SK-N-SH (cell line): ENCODE results near the gene EVA1A. TPM values are rescaled to one million over a fixed set of nuclear protein-coding genes. Genes with fewer than 3 reads are reported as not detected.

Experiments used
- CTCF ChIA-PET: fragments of 300-600, 350-600 bp; formaldehyde crosslinking; extraction: SDS; loops from one replicate; lab custom pipeline; 2021; lab: Yijun Ruan, JAX
- POLR2A ChIA-PET: fragments of 350-600 bp; sonication (Branson Sonifier 250); formaldehyde crosslinking; extraction: SDS; loops from one replicate; lab custom pipeline; 2020; ENCODE audit warnings: antibody characterized with exemption, inconsistent platforms; lab: Yijun Ruan, JAX
- DNase-seq: peaks from one replicate; pipeline ENCODE4 v3.0.0; 2012
- H2AFZ ChIP-seq: fragments of 200-600 bp; sonication (generic); 2 replicates; pipeline ENCODE4 v1.8.1; 2016; ENCODE audit warnings: antibody characterized with exemption, mild to moderate bottlenecking, low read depth
- H3F3A ChIP-seq: fragments of 200-600 bp; sonication (generic); replicated peaks from 2 replicates; pipeline ENCODE3; 2016; ENCODE audit warnings: antibody characterized with exemption, mild to moderate bottlenecking; ENCODE audit not compliant: insufficient read depth
- H3K27ac ChIP-seq, 2 experiments: fragments of 200-500 bp in 1 of 2; fragments of 200-600 bp in 1 of 2; sonication (Bioruptor generic) in 1 of 2; sonication (generic), shearing (Covaris generic) in 1 of 2; 2 replicates each; pipeline versions ENCODE4 v1.5.1 to v1.6.1; 2014 to 2016; ENCODE audit warnings: low read depth in 2 of 2, inconsistent platforms in 1 of 2, low read length in 1 of 2, mild to moderate bottlenecking in 1 of 2, mixed read lengths in 1 of 2
- H3K27me3 ChIP-seq: fragments of 200-600 bp; sonication (generic), shearing (Covaris generic); 2 replicates; pipeline ENCODE4 v1.6.1; 2016; ENCODE audit warnings: mixed run types; ENCODE audit not compliant: insufficient read depth
- H3K36me3 ChIP-seq, 2 experiments: fragments of 200-500 bp in 1 of 2; fragments of 200-600 bp in 1 of 2; sonication (Bioruptor generic) in 1 of 2; sonication (generic) in 1 of 2; replicated peaks in 1 of 2; 2 replicates each; pipeline versions ENCODE3 to v1.5.1; 2014 to 2016; ENCODE audit warnings: low read length in 1 of 2, mild to moderate bottlenecking in 1 of 2; ENCODE audit not compliant: insufficient read depth in 2 of 2, control insufficient read depth in 1 of 2
- H3K4me1 ChIP-seq, 2 experiments: fragments of 200-500 bp in 1 of 2; fragments of 200-600 bp in 1 of 2; sonication (Bioruptor generic) in 1 of 2; sonication (generic), shearing (Covaris generic) in 1 of 2; 2 replicates each; pipeline versions ENCODE4 v1.5.1 to v1.6.1; 2014 to 2016; ENCODE audit warnings: low read depth in 1 of 2, low read length in 1 of 2, mixed run types in 1 of 2; ENCODE audit not compliant: insufficient read depth in 2 of 2, control insufficient read depth in 1 of 2
- H3K4me2 ChIP-seq: fragments of 200-600 bp; sonication (generic), shearing (Covaris generic); 2 replicates; pipeline ENCODE4 v1.6.1; 2017; ENCODE audit warnings: mixed run types
- H3K4me3 ChIP-seq, 2 experiments: fragments of 200-500 bp in 1 of 2; fragments of 200-600 bp in 1 of 2; sonication (Bioruptor generic) in 1 of 2; sonication (generic), shearing (Covaris generic) in 1 of 2; 2 replicates each; pipeline versions ENCODE4 v1.5.1 to v1.8.1; 2014 to 2016; ENCODE audit warnings: low read depth in 2 of 2, inconsistent platforms in 1 of 2, low read length in 1 of 2, mild to moderate bottlenecking in 1 of 2, mixed read lengths in 1 of 2, moderate library complexity in 1 of 2
- H3K79me2 ChIP-seq: fragments of 200-600 bp; sonication (generic); 2 replicates; pipeline ENCODE4 v1.8.1; 2017; ENCODE audit warnings: mild to moderate bottlenecking; ENCODE audit not compliant: insufficient read depth
- H3K9ac ChIP-seq: fragments of 200-600 bp; sonication (generic); 2 replicates; pipeline ENCODE4 v1.6.1; 2017; ENCODE audit warnings: mixed run types
- H3K9me2 ChIP-seq: fragments of 200-600 bp; sonication (generic); 2 replicates; pipeline ENCODE4 v1.6.1; 2017; ENCODE audit warnings: mixed run types
- H3K9me3 ChIP-seq: fragments of 200-600 bp; sonication (generic); 2 replicates; pipeline ENCODE4 v1.6.1; 2017; ENCODE audit warnings: mixed run types, mild to moderate bottlenecking, moderate library complexity
- H4K20me1 ChIP-seq: fragments of 200-600 bp; sonication (generic); 2 replicates; pipeline ENCODE4 v1.6.1; 2017; ENCODE audit warnings: mild to moderate bottlenecking, mixed run types; ENCODE audit not compliant: insufficient read depth
- CHD2 ChIP-seq: fragments of 150-350 bp; IDR thresholded peaks from 2 replicates; pipeline ENCODE4 v1.6.1; 2018; ENCODE audit warnings: low read length; ENCODE audit not compliant: partially characterized antibody
- GABPA ChIP-seq: IDR thresholded peaks from 2 replicates; pipeline ENCODE4 v1.4.0; 2012; ENCODE audit warnings: low read depth, mild to moderate bottlenecking
- NFIC ChIP-seq: IDR thresholded peaks from 2 replicates; pipeline ENCODE4 v1.4.0; 2012; ENCODE audit warnings: borderline replicate concordance
- POLR2AphosphoS5 ChIP-seq: IDR thresholded peaks from 2 replicates; pipeline ENCODE4 v1.6.1; 2012; ENCODE audit warnings: low read depth, low read length
- RAD21 ChIP-seq: IDR thresholded peaks from 2 replicates; pipeline ENCODE4 v1.6.1; 2012; ENCODE audit warnings: mild to moderate bottlenecking, low read length
- RCOR1 ChIP-seq: fragments of 150-350 bp; IDR thresholded peaks from 2 replicates; pipeline ENCODE4 v1.6.1; 2017; ENCODE audit warnings: antibody characterized with exemption, low read length
- TAF1 ChIP-seq: IDR thresholded peaks from 2 replicates; pipeline ENCODE4 v1.6.1; 2012; ENCODE audit warnings: low read depth, mild to moderate bottlenecking, low read length, moderate library complexity, borderline replicate concordance
- TCF12 ChIP-seq: IDR thresholded peaks from 2 replicates; pipeline ENCODE4 v1.4.0; 2012
- TEAD4 ChIP-seq: IDR thresholded peaks from 2 replicates; pipeline ENCODE4 v1.4.0; 2012; ENCODE audit warnings: mild to moderate bottlenecking, borderline replicate concordance; ENCODE audit not compliant: insufficient read depth
- YY1 ChIP-seq: IDR thresholded peaks from 2 replicates; pipeline ENCODE4 v1.4.0; 2012; ENCODE audit warnings: low read depth, mild to moderate bottlenecking
- WGBS: methylation state at CpG from one replicate; pipeline ENCODE4 v1.1.6; 2017; ENCODE audit warnings: low lambda C conversion rate; 5-methylcytosine and 5-hydroxymethylcytosine counted together
- polyA plus RNA-seq, 3 experiments: library from polyadenylated mRNA; depleted of rRNA; stranded (reverse); fragments of >200 nt; gene quantifications; 2 replicates each; pipeline ENCODE4 v1.2.3, GENCODE V29; 2012
- TF ChIP-seq, protein P1 (sequence below): IDR thresholded peaks from 2 replicates; pipeline ENCODE4 v1.6.1; 2012; ENCODE audit warnings: mild to moderate bottlenecking, low read depth, low read length, moderate library complexity
- TF ChIP-seq, protein P2 (sequence below): fragments of 150-350 bp; IDR thresholded peaks from 2 replicates; pipeline ENCODE4 v1.6.1; 2016; ENCODE audit warnings: mild to moderate bottlenecking, low read depth, low read length
- TF ChIP-seq, protein P3 (sequence below): IDR thresholded peaks from 2 replicates; pipeline ENCODE4; 2012

EVA1A gene
- polyA plus RNA-seq, 1 of the 3 experiments (the other 2 are of a cell fraction), result 93.0 TPM

DNA sequence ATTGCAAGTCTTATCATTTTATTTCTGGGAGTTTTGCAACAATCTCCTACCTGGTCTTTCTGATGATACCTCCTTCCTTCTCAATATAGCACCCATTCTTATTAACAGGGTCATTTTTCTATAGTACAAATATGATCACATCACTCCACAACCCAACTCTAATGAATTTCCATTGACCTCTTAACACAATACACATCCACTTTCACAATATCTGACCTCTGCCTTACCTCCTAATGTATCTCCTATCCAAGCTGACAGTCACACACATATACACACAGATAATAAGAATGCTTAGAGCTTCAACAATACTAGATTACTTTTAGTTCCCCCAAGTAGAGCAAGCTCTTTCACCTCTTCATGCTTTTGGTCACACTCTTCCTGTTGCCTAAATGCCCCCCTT lies 40.9 kb downstream of the EVA1A start:
- ChIA-PET POLR2A (no interaction called here), CTCF (interaction anchor here (1.3 kb wide), 1 partner anchor 40 kb away, joined by 4 read pairs; the partner anchor contains the start of gene EVA1A)

DNA sequence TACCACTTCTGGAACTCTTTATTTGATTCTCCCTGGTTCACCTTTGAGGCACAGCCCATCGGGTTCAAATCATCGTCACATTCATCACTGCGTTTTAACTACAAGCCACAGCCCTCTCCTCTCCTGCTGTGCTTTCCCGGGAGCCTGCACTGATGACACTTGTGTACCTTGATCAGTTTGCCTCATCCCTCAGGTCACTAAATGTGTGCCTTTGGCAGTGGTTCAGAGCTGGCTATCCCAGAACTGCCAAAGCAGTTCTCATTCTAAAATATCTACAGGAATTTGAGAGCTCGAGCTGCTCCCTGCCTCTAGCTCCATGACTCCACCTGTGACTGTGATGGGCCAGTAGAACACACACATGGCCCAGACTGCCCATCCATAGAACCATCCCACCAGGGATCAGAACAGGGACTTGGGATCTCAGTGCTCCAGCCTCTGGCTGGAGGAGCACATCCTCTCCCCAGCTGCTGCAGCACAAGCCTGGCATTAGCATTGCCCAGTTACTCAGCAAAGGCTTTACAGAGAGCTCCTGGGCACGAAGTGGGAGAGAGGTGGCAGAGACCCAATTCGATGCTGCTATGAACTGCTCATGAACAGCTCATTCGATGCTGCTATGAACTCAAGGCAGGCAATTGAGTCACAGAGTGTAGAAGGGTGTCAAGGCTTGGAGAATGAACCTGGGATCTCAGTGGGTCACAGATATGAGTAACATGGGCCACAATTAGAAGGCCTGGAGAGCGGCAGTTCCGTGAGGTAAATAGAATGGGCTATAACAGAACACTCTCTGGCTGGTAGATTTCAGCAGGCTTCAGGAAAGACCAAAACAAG lies 41.9 kb downstream of the EVA1A start:
- DNase-seq, result no peak
- Histone ChIP-seq H3K4me2 (no peak overlapping the region), H3F3A (peaks cover 25% of the 10 kb centered on the region), H3K9me3 (no peaks in the 10 kb centered on the region), H3K4me3 (no peak overlapping the region), H3K9ac (no peak overlapping the region), H2AFZ (no peak overlapping the region), H3K27ac (no peak overlapping the region), H3K9me2 (no peaks in the 10 kb centered on the region), H4K20me1 (peaks cover 70% of the 10 kb centered on the region), H3K27me3 (no peaks in the 10 kb centered on the region), H3K4me1 (no peaks in the 10 kb centered on the region), H3K36me3 (peaks cover 82 to 89% of the 10 kb centered on the region in 2 experiments), H3K79me2 (peaks cover 98% of the 10 kb centered on the region)
- POLR2A ChIA-PET, result no interaction called here
- CTCF ChIA-PET, result no interaction called here
- WGBS, result 73% methylated on average over 10 of the region's 10 CpGs
- TF ChIP-seq TCF12, result no peak
- TF ChIP-seq, protein P1, sequence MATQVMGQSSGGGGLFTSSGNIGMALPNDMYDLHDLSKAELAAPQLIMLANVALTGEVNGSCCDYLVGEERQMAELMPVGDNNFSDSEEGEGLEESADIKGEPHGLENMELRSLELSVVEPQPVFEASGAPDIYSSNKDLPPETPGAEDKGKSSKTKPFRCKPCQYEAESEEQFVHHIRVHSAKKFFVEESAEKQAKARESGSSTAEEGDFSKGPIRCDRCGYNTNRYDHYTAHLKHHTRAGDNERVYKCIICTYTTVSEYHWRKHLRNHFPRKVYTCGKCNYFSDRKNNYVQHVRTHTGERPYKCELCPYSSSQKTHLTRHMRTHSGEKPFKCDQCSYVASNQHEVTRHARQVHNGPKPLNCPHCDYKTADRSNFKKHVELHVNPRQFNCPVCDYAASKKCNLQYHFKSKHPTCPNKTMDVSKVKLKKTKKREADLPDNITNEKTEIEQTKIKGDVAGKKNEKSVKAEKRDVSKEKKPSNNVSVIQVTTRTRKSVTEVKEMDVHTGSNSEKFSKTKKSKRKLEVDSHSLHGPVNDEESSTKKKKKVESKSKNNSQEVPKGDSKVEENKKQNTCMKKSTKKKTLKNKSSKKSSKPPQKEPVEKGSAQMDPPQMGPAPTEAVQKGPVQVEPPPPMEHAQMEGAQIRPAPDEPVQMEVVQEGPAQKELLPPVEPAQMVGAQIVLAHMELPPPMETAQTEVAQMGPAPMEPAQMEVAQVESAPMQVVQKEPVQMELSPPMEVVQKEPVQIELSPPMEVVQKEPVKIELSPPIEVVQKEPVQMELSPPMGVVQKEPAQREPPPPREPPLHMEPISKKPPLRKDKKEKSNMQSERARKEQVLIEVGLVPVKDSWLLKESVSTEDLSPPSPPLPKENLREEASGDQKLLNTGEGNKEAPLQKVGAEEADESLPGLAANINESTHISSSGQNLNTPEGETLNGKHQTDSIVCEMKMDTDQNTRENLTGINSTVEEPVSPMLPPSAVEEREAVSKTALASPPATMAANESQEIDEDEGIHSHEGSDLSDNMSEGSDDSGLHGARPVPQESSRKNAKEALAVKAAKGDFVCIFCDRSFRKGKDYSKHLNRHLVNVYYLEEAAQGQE, result no peak
- TF ChIP-seq TAF1, result no peak
- TF ChIP-seq, protein P2, sequence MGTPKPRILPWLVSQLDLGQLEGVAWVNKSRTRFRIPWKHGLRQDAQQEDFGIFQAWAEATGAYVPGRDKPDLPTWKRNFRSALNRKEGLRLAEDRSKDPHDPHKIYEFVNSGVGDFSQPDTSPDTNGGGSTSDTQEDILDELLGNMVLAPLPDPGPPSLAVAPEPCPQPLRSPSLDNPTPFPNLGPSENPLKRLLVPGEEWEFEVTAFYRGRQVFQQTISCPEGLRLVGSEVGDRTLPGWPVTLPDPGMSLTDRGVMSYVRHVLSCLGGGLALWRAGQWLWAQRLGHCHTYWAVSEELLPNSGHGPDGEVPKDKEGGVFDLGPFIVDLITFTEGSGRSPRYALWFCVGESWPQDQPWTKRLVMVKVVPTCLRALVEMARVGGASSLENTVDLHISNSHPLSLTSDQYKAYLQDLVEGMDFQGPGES, result no peak
- TF ChIP-seq, protein P3, sequence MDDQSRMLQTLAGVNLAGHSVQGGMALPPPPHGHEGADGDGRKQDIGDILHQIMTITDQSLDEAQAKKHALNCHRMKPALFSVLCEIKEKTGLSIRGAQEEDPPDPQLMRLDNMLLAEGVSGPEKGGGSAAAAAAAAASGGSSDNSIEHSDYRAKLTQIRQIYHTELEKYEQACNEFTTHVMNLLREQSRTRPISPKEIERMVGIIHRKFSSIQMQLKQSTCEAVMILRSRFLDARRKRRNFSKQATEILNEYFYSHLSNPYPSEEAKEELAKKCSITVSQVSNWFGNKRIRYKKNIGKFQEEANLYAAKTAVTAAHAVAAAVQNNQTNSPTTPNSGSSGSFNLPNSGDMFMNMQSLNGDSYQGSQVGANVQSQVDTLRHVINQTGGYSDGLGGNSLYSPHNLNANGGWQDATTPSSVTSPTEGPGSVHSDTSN, result no peak
- no peak for TF ChIP-seq RAD21
- no peak for TF ChIP-seq RCOR1
- TF ChIP-seq NFIC, result no peak
- TF ChIP-seq POLR2AphosphoS5, result no peak
- TF ChIP-seq GABPA, result no peak
- TF ChIP-seq YY1, result no peak
- no peak for TF ChIP-seq TEAD4

More for the DNA sequence above, 40.9 kb downstream of the EVA1A start:
- Histone ChIP-seq H3F3A (peaks cover 24% of the 10 kb centered on the region), H2AFZ (no peak overlapping the region), H3K9me3 (no peaks in the 10 kb centered on the region), H3K4me1 (peaks cover 0 to 5% of the 10 kb centered on the region in 2 experiments; a peak in 1 of 4 replicates), H3K27ac (no peak overlapping the region), H3K4me3 (no peak overlapping the region), H4K20me1 (peaks cover 80% of the 10 kb centered on the region), H3K79me2 (peaks cover 99% of the 10 kb centered on the region), H3K9ac (no peak overlapping the region), H3K36me3 (peaks cover 73 to 86% of the 10 kb centered on the region in 2 experiments), H3K9me2 (no peaks in the 10 kb centered on the region), H3K4me2 (no peak overlapping the region)
- no peak for DNase-seq
- no peak for TF ChIP-seq CHD2
- TF ChIP-seq, protein P1, result no peak
- TF ChIP-seq TCF12, result no peak
- TF ChIP-seq, all 33 proteins: peak for 0
- no peaks in the 10 kb centered on the region for H3K27me3 ChIP-seq
